Measurements from ENCODE around the gene ZNF670. TPM values are rescaled to one million over a fixed set of nuclear protein-coding genes. Genes with fewer than 3 reads are reported as not detected.

The ZNF670 gene
- total RNA-seq, 1 experiment from 2014 or later, result 2.5 TPM

GRCh38 chr1:247103859-247104591 is 25.4 kb upstream of the ZNF670 start, which contains the start of gene ZNF669:
TSS of gene ZNF669 (minus strand) at chr1:247104356. CDS start at chr1:247104199, 157 bp downstream.
- TF ChIP-seq, protein P1, sequence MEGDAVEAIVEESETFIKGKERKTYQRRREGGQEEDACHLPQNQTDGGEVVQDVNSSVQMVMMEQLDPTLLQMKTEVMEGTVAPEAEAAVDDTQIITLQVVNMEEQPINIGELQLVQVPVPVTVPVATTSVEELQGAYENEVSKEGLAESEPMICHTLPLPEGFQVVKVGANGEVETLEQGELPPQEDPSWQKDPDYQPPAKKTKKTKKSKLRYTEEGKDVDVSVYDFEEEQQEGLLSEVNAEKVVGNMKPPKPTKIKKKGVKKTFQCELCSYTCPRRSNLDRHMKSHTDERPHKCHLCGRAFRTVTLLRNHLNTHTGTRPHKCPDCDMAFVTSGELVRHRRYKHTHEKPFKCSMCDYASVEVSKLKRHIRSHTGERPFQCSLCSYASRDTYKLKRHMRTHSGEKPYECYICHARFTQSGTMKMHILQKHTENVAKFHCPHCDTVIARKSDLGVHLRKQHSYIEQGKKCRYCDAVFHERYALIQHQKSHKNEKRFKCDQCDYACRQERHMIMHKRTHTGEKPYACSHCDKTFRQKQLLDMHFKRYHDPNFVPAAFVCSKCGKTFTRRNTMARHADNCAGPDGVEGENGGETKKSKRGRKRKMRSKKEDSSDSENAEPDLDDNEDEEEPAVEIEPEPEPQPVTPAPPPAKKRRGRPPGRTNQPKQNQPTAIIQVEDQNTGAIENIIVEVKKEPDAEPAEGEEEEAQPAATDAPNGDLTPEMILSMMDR (conservative IDR thresholded peaks at IDR 0.05), result no peak
- no peak for TF ChIP-seq EZH2 (IDR thresholded peaks at IDR 0.05; ENCODE audit: low read depth)
- 0 out of 2 replicates have a peak, but pooled peaks cover 4% of the 10 kb centered on the region for H3K4me1 ChIP-seq (replicated peaks; ENCODE audit: insufficient read depth)
- peak within 1 kb of the TSS; percentile 78 for H3K4me2 ChIP-seq
- H3K36me3 ChIP-seq (ENCODE audit: low read depth), result peaks cover 26% of the 10 kb centered on the region
- BruUV-seq (replicated peaks), result TSS peak; percentile 53
- intact Hi-C loops (cut with micrococcal nuclease; ENCODE audit: unreplicated experiment), result loop anchor here (1.0 to 5.0 kb wide), 3 partner anchors 26 to 228 kb away; partner anchors contain the start of genes ZNF496 and ZNF670
- peak within 1 kb of the TSS; percentile 53 for H3K27ac ChIP-seq
- H3K27me3 ChIP-seq (ENCODE audit: insufficient read depth, low read depth), result peaks cover 8% of the 10 kb centered on the region; the same call in 1 of the 2 replicates
- ChIA-PET CTCF (no interaction called here), POLR2A (ENCODE audit: unreplicated experiment) (no interaction called here)
- peak within 1 kb of the TSS; percentile 87 for H2AFZ ChIP-seq
- peak within 1 kb of the TSS; percentile 76 for H3K4me3 ChIP-seq
- peak; percentile 80 to 95 for DNase-seq
- H3K9me2 ChIP-seq (ENCODE audit: insufficient read depth), result no peaks in the 10 kb centered on the region
- H4K20me1 ChIP-seq (ENCODE audit: insufficient read depth), result no peaks in the 10 kb centered on the region
- 0 out of 2 replicates have a peak, but pooled peaks cover 5% of the 10 kb centered on the region for H3F3A ChIP-seq (ENCODE audit: insufficient read depth, low read depth)
- peaks cover 6% of the 10 kb centered on the region for H3K79me2 ChIP-seq (ENCODE audit: low read depth)
- peaks cover 22% of the 10 kb centered on the region for H3K9me3 ChIP-seq (ENCODE audit: insufficient read depth, low read depth)

GRCh38 chr1:247102381-247102780 is 23.8 kb upstream of the ZNF670 start:
- H3K9me3 ChIP-seq (ENCODE audit: insufficient read depth, low read depth), result peaks cover 22% of the 10 kb centered on the region
- no peaks in the 10 kb centered on the region for H3K9me2 ChIP-seq (ENCODE audit: insufficient read depth)
- peaks cover 1% of the 10 kb centered on the region; the same call in 1 of the 2 replicates for H3K27me3 ChIP-seq (ENCODE audit: insufficient read depth, low read depth)
- no peak overlapping the region for H3K4me3 ChIP-seq
- no peak overlapping the region for H3K4me2 ChIP-seq
- intact Hi-C loops (cut with micrococcal nuclease; ENCODE audit: unreplicated experiment), result loop anchor here (5.0 kb wide), 1 partner anchor 230 kb away; the partner anchor contains the start of gene ZNF496
- H3K27ac ChIP-seq, result no peak overlapping the region
- POLR2A ChIA-PET (ENCODE audit: unreplicated experiment), result no interaction called here
- H4K20me1 ChIP-seq (ENCODE audit: insufficient read depth), result no peaks in the 10 kb centered on the region
- peaks cover 6% of the 10 kb centered on the region for H3K79me2 ChIP-seq (ENCODE audit: low read depth)
- BruUV-seq (replicated peaks), result no TSS peak
- H3K36me3 ChIP-seq (ENCODE audit: low read depth), result peaks cover 26% of the 10 kb centered on the region
- H3K4me1 ChIP-seq (replicated peaks; ENCODE audit: insufficient read depth), result 0 out of 2 replicates have a peak, but pooled peaks cover 4% of the 10 kb centered on the region
- TF ChIP-seq EZH2 (IDR thresholded peaks at IDR 0.05; ENCODE audit: low read depth), result no peak
- TF ChIP-seq, protein P1 (conservative IDR thresholded peaks at IDR 0.05), result no peak
- no peak overlapping the region for H2AFZ ChIP-seq
- CTCF ChIA-PET, result no interaction called here
- DNase-seq, result no peak
- 0 out of 2 replicates have a peak, but pooled peaks cover 5% of the 10 kb centered on the region for H3F3A ChIP-seq (ENCODE audit: insufficient read depth, low read depth)

GRCh38 chr1:247100676-247101279 is 22.2 kb upstream of the ZNF670 start:
- no peak for DNase-seq
- BruUV-seq (replicated peaks), result no TSS peak
- H3K4me1 ChIP-seq (replicated peaks; ENCODE audit: insufficient read depth), result 0 out of 2 replicates have a peak, but pooled peaks cover 4% of the 10 kb centered on the region
- H3K36me3 ChIP-seq (ENCODE audit: low read depth), result peaks cover 26% of the 10 kb centered on the region
- H3K79me2 ChIP-seq (ENCODE audit: low read depth), result peaks cover 6% of the 10 kb centered on the region
- H3K27me3 ChIP-seq (ENCODE audit: insufficient read depth, low read depth), result no peaks in the 10 kb centered on the region
- H3F3A ChIP-seq (ENCODE audit: insufficient read depth, low read depth), result 0 out of 2 replicates have a peak, but pooled peaks cover 5% of the 10 kb centered on the region
- POLR2A ChIA-PET (ENCODE audit: unreplicated experiment), result no interaction called here
- CTCF ChIA-PET, result no interaction called here
- H4K20me1 ChIP-seq (ENCODE audit: insufficient read depth), result no peaks in the 10 kb centered on the region
- no peak overlapping the region for H3K4me2 ChIP-seq
- no peaks in the 10 kb centered on the region for H3K9me2 ChIP-seq (ENCODE audit: insufficient read depth)
- no peak overlapping the region for H2AFZ ChIP-seq
- intact Hi-C loops (cut with micrococcal nuclease; ENCODE audit: unreplicated experiment), result loop anchor here (5.0 kb wide), 1 partner anchor 232 kb away; the partner anchor contains the start of gene ZNF496
- no peak for TF ChIP-seq EZH2 (IDR thresholded peaks at IDR 0.05; ENCODE audit: low read depth)
- TF ChIP-seq, protein P1 (conservative IDR thresholded peaks at IDR 0.05), result no peak
- H3K27ac ChIP-seq, result no peak overlapping the region
- 0 out of 2 replicates have a peak overlapping the region, but pooled peaks have one; percentile 8 for H3K4me3 ChIP-seq
- H3K9me3 ChIP-seq (ENCODE audit: insufficient read depth, low read depth), result peaks cover 22% of the 10 kb centered on the region
